Measurements from ENCODE around the gene PRKCA. TPM values are rescaled to one million over a fixed set of nuclear protein-coding genes. Genes with fewer than 3 reads are reported as not detected.

PRKCA gene
- total and polyA plus RNA-seq, 2 experiments from 2014 or later, result 6.4 to 35.4 TPM

DNA sequence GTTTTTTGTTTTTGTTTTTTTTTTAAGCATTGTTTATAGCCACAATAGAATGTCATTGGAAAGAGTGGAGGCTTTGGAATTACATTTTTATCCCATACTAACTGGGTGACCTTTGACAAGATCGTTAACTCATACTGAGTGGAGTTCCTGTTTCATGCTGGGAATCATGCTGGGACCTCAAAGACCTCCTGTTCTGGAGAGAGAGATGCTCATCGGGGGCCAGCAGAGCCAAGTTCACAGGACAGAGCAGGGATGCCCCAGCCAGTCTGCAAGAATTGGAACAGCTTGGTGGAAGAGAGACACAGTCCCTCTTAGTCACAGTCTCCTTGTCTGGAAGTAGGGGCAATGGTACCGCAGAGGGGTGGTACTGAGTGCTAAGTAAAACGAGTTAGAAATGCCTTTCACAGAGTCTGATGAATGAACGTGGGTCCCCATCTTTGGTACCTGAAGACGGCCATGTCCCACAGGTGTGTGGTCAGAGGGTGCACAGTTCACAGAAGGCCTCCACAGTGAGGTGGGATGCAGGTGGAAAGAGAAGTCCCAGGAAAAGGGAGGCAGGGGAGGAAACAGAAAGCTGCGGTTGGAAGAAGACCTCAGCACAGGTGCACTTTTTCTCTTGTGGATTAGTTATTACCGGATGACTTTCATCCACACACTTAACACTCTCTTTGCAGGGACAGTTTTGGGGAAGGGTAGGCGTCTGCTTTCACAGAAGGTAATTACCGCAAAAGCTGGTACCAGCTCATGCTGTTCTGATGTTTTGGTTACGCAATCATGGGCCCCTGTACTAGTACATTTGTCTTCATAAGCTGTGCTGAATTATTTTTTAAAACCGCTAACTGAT lies 147.8 kb downstream of the PRKCA start:
- ATAC-seq (peak; percentile 57), DNase-seq (ENCODE audit: low spot score) (peak; percentile 11)
- no peaks in the 10 kb centered on the region for H3K79me2 ChIP-seq (replicated peaks; ENCODE audit: insufficient read depth)
- TF ChIP-seq EZH2 (IDR thresholded peaks at IDR 0.05; ENCODE audit: low read depth, unreplicated experiment) (no peak), EZH2phosphoT487 (IDR thresholded peaks at IDR 0.05; ENCODE audit: unreplicated experiment) (no peak), ZNF114 (CRISPR knock-in tag; IDR thresholded peaks at IDR 0.05) (no peak), CREB1 (CRISPR knock-in tag; IDR thresholded peaks at IDR 0.05; ENCODE audit: low read depth) (no peak)
- TF ChIP-seq, protein P1, sequence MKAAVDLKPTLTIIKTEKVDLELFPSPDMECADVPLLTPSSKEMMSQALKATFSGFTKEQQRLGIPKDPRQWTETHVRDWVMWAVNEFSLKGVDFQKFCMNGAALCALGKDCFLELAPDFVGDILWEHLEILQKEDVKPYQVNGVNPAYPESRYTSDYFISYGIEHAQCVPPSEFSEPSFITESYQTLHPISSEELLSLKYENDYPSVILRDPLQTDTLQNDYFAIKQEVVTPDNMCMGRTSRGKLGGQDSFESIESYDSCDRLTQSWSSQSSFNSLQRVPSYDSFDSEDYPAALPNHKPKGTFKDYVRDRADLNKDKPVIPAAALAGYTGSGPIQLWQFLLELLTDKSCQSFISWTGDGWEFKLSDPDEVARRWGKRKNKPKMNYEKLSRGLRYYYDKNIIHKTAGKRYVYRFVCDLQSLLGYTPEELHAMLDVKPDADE (IDR thresholded peaks at IDR 0.05), result no peak
- TF ChIP-seq, protein P2, sequence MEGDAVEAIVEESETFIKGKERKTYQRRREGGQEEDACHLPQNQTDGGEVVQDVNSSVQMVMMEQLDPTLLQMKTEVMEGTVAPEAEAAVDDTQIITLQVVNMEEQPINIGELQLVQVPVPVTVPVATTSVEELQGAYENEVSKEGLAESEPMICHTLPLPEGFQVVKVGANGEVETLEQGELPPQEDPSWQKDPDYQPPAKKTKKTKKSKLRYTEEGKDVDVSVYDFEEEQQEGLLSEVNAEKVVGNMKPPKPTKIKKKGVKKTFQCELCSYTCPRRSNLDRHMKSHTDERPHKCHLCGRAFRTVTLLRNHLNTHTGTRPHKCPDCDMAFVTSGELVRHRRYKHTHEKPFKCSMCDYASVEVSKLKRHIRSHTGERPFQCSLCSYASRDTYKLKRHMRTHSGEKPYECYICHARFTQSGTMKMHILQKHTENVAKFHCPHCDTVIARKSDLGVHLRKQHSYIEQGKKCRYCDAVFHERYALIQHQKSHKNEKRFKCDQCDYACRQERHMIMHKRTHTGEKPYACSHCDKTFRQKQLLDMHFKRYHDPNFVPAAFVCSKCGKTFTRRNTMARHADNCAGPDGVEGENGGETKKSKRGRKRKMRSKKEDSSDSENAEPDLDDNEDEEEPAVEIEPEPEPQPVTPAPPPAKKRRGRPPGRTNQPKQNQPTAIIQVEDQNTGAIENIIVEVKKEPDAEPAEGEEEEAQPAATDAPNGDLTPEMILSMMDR (conservative IDR thresholded peaks at IDR 0.05; ENCODE audit: low read depth in 2 of 2), result no peak
- peak overlapping the region; percentile 25 for H3K4me2 ChIP-seq
- H3K27ac ChIP-seq (ENCODE audit: low read depth), result peak overlapping the region; percentile 53; the same call in 1 of the 2 replicates
- no peaks in the 10 kb centered on the region for H3K36me3 ChIP-seq (ENCODE audit: insufficient read depth)
- H3K4me3 Mint-ChIP-seq, result no peak overlapping the region
- no peak overlapping the region for H3K4me3 ChIP-seq
- H3F3A ChIP-seq (replicated peaks; ENCODE audit: low read depth), result no peaks in the 10 kb centered on the region
- no peak overlapping the region for H2AFZ ChIP-seq
- no peaks in the 10 kb centered on the region for H4K20me1 ChIP-seq (replicated peaks; ENCODE audit: insufficient read depth)
- no peaks in the 10 kb centered on the region for H3K36me3 Mint-ChIP-seq (ENCODE audit: low read depth)
- H3K27me3 ChIP-seq (ENCODE audit: insufficient read depth), result no peaks in the 10 kb centered on the region
- H3K4me1 Mint-ChIP-seq, result peaks cover 48% of the 10 kb centered on the region
- H3K9me2 ChIP-seq (ENCODE audit: insufficient read depth), result peaks cover 3% of the 10 kb centered on the region; the same call in 1 of the 2 replicates
- H3K27me3 Mint-ChIP-seq (ENCODE audit: insufficient read depth, low read depth, poor library complexity), result peaks cover 7% of the 10 kb centered on the region
- H3K9me3 Mint-ChIP-seq, result no peaks in the 10 kb centered on the region
- H3K27ac Mint-ChIP-seq, result peak overlapping the region; percentile 53
- H3K4me1 ChIP-seq (ENCODE audit: insufficient read depth), result peaks cover 31% of the 10 kb centered on the region

DNA sequence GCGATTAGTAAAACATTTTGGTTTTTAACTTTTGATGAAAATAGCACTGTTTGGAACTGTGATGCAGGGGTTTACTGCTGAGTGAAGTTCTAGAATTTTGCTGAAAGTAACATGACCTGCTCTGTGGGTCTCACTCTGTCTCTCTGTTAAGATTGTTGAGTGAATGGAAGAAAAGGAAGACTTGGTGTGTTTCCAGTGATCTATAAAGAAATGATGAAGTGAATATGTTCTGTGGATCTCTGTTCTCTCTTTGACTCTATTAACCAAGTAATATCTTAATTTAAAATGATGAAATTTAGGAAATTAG lies 148.4 kb downstream of the PRKCA start:
- no peak for TF ChIP-seq ZNF114 (CRISPR knock-in tag; IDR thresholded peaks at IDR 0.05)
- no peak for TF ChIP-seq NANOG (IDR thresholded peaks at IDR 0.05; ENCODE audit: borderline replicate concordance)
- TF ChIP-seq, protein P2 (conservative IDR thresholded peaks at IDR 0.05; ENCODE audit: low read depth in 2 of 2), result no peak
- no peak for TF ChIP-seq JUNB (IDR thresholded peaks at IDR 0.05; ENCODE audit: unreplicated experiment)
- no peak for DNase-seq (ENCODE audit: low spot score)
- H3K4me2 ChIP-seq, result peak overlapping the region; percentile 25; the same call in 1 of the 2 replicates
- Mint-ChIP-seq H3K36me3 (ENCODE audit: low read depth) (no peaks in the 10 kb centered on the region), H3K9me3 (no peaks in the 10 kb centered on the region), H3K4me1 (peaks cover 48% of the 10 kb centered on the region), H3K27ac (no peak overlapping the region; the same call in 1 of the 2 replicates), H3K27me3 (ENCODE audit: insufficient read depth, low read depth, poor library complexity) (peaks cover 7% of the 10 kb centered on the region), H3K4me3 (no peak overlapping the region)
- H3F3A ChIP-seq (replicated peaks; ENCODE audit: low read depth), result no peaks in the 10 kb centered on the region
- H2AFZ ChIP-seq, result no peak overlapping the region
- no peaks in the 10 kb centered on the region; the same call in 1 of the 2 replicates for H3K9me2 ChIP-seq (ENCODE audit: insufficient read depth)
- H3K4me3 ChIP-seq, result no peak overlapping the region
- no peak overlapping the region for H3K27ac ChIP-seq (ENCODE audit: low read depth)
- H4K20me1 ChIP-seq (replicated peaks; ENCODE audit: insufficient read depth), result no peaks in the 10 kb centered on the region
- no peaks in the 10 kb centered on the region for H3K27me3 ChIP-seq (ENCODE audit: insufficient read depth)
- H3K79me2 ChIP-seq (replicated peaks; ENCODE audit: insufficient read depth), result no peaks in the 10 kb centered on the region
- peaks cover 31% of the 10 kb centered on the region for H3K4me1 ChIP-seq (ENCODE audit: insufficient read depth)
- no peaks in the 10 kb centered on the region for H3K36me3 ChIP-seq (ENCODE audit: insufficient read depth)
- ATAC-seq, result no peak
